SW480 (cell line): ENCODE measurements around the gene ZMIZ1.

ENCODE experiments used
- DNase-seq: peaks from one replicate; pipeline ENCODE4 v3.0.0-alpha.2; 2016; ENCODE audit warnings: low spot score

Gene ZMIZ1

DNA sequence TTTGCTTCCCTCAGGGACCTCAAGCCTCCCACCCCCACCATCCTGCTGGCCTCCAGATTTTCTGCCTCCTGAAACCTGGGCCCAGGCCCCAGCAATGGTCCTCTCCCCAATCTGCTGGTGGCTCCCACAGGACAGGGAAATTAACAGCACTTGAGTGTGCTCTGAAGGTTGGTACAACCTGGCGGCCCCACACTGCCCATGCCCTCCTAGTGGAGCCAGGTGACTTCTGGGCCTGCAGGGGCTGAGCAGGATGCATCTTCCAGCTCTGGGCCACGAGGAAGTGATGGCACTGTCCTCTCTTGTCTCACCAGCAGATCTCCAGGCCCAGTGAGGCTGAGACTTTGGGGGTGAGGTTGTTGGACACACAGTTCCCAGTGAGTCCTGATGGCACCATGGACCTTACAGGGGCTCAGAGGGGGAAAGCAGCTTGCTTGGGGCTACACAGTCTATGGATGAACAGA is 3.6 kb upstream of the ZMIZ1 start:
- DNase-seq, result no peak

DNA sequence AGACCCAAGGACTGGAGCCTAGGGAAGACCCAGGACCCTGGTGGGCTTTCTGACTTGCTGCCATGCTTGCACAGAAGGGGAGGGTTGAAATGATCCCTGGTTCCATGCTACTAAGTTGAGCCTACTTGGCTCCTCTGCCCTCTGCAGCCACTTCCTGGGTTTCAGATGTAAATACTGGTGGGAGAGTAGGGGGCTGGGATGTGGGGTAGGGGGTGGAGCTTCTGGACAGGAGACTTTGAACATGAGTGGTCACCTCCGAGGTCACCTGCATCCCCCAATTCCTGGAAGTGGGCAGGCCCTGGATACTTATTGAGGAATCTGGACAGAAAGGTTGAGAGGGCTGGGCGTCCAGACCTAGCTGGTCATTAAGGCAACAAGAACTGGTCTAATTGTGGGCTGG is 2.9 kb upstream of the ZMIZ1 start:
- DNase-seq, result no peak

DNA sequence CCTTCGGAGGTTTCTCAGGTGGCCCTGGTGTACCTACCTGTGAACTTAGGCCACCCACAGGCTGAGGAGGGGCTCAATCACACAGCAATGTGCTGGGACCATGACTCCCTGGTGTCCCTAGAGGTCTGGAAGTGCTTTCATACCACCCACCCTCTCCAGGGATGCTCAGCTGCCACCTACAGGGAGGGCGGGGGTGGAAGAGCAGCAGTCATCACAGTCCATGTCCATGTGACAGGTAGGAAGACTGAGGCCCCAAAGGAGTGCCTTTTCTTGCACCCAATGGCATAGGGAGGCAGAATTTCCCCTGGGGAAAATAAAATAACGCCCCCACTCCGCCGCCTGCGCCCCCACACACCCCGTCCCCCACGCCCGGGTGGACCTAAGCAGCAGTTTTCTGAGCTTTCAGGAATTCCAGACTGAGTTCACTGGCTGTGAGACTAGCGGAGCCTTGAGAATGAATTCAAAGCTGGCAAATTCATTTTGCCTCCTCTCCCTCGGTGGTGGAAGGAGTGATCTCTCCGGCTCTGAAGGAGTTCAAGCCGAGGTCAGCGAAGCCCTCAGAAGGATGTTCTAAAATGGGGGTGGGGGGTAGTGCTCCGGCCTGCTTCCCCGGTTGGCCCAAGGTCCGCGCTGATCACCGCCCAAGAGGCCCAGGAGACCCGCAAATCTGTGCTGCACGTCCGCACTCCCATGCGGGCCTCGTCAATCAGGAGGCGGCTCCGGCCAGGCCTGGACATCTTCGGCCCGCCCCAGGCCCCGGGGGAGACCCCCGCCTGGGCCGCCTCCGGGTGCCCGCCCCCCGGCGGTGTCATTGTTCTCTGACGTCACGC is 2.1 kb upstream of the ZMIZ1 start:
- DNase-seq, result peak; percentile 74

DNA sequence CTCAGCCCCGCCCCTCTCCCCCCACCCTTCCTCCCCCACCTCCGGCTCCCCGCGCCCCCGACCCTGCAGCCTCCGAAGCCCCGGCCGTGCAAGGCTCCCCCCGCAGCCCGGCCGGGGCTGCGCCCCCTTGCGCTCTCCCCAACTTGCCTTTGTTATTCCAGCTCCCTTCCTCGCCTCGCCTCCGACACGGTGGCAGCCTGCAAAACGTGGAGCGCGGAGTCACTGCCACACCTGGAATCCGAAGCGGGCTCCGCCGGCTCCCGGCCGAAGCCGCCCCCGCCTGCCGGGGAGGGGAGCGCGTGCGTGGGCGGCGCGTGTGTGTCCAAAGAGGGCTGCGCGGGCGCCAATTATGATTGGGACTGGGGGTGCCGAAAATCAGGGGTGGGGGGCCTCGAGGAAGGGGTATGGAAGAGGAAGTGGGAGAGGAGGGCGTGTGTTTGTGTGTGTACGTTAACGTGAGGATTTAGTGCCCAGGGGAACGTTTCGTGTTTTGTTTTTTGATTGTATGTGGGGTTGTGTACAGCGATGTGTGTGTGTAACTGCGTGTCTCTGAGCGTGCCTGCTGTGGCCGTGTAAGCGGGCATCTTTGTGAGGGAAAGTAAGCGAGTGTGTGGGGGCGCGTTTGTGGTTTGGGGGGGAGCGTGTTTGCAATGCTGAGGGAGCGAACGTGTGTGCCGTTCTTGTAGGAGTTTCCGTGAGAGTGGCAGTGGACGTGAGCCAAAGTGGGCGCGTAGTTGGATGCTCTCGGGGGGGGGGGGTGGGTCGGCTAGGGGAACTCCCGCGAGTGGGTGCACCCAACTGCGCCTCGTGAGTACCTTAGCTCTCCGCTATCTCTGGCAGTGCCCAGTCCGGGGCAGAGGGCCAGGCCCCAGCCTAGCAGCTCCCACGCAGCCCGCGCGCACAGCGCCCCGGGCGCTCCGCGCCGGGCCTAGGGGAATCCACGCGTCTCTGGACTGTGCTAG is 1.2 kb upstream of the ZMIZ1 start:
- peak; percentile 76 for DNase-seq

DNA sequence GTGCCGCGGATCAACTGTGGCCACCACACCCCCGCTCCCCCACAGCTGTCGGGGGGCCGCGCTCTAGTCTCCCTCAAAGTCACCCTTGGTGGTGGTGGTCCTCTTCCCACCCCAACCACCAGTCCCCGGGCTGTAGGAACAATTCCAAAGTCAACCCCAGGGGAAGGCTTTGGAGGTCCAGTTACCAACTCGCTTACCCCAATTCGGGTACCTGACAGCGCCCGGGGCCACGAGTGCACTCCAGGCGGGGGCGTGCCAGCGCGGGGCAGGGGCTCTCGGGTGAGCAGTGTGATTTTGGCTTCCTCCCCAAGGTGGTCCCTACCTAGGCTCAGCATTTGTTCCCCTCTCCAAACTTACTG is 584 bp upstream of the ZMIZ1 start:
- peak; percentile 27 for DNase-seq

DNA sequence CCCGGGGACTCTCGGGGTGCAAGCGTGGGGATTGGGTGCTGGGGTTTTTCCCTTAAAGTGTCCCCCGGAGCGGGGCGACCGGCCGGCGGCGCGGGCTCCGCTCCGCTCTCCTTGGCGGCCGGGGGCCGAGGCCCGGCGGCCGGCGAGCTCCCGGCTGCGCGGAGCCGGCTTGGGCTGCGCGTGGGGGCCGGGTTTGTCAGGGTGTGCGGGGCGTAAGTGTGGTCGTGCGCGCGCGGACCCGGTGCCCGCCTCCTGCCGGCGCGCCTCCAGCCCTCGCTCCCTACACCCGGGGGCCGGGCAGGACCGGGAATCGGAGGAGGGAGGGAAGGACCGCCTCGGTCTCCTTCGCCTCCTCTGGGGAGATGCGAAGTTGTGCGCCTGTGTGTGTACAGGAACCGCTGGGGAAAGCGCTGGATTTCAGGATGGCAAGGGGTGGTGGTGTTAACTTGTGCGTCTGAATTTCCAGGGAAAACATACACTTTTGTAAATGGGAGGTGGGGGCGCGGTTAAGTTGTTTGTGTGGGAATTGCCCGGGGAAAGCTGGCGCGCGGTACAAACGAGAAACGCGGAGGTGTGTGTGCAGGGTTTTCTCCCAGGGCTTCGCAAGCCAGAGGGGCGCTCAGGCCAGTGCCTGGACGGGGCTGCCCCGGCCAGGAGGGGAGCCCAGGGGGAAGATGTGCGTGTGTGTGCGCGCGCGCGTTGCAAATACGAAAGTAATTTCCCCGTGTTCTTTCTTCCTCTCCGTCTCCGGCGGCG is 737 bp downstream of the ZMIZ1 start:
- peak; percentile 48 for DNase-seq

DNA sequence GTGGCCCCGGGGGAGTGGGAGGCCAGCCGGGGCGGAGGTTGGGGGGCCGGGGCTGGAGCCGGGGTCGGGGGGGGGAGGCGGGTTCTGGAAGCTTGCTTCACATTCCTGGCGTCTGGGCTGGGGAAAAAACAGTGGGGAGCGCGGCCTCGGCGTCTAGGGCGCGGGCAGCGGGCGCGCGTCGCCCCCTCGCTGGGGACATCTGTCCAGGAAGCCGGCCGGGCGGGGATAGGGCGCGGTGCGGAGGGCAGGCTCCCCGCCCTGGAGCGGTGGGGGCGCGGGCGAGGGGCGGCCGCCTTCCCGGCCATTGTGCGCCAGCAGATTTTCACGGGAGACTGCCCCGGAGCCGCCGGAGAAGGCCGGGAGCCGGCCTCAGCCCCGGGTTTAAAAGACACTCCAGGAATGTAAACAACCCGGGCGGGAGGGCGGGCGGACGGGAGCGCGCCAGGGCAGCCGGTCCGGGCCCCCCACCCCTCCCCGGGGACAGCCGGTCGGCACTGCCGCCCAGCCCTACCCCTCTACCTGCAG is 1.4 kb downstream of the ZMIZ1 start:
- no peak for DNase-seq

DNA sequence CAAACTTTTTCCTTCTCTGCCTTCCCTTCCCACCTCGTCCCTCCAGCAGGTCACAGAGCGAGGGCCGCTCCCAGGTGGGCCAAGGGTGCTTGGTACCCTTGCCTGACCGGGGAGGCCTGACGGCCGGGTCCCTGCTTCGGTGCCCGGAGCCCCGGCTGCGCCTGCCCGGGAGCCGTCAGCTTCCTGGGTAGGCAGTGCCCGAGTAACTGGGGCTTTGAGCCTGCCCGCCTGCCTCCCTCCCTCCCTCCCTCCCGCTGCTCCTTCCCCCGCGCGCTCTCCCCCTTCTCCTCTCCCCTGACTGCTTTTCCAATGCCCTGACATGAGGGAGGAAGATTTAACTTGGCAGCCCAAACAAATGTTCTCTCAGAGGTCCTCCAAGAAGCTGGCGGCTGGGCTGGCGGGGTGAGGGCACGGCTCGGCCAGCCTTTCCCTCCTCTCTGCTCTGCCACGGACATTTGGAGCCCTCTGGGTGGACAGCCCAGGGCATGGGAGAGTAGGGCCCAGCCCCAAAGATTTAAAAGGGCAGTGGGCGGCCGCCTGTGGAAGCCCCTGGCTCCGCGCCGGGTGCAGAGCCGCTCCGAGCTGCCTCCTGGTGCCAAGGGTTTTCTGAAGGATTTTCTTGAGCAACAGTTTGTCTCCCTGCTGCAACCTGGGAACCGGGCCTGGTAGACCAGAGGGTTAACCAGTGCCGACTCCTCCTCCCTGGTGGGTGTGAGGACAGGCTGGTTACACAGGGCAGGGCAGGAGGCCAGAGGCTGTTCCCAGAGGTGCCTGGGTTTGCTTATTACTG is 2.0 kb downstream of the ZMIZ1 start:
- DNase-seq, result peak; percentile 58

DNA sequence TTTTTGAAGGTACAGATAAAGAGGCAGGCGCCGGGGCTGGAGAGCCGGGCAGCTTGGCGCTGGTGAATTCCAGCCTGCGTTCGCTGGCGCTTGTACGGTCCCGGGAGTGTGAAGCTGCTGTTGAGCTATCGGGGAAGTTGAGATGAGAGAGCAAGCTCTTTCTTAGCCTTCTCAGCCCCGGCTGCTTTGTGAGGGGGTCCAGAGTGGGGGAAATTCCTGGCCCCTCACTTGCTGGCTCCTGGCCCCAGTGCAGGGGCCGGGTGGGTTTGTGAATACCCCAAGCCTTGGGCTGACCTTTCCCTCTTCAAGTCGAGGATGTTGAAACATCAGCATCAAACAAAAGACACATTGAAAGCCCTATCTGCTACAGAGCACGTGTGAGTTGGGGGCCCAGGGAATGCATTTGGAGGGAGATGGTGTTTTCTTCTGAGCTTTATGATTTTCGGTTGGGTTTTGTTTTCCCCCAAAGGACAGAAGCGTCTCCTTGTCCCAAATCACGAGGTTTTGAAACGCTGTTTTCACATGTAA is 2.7 kb downstream of the ZMIZ1 start:
- no peak for DNase-seq

DNA sequence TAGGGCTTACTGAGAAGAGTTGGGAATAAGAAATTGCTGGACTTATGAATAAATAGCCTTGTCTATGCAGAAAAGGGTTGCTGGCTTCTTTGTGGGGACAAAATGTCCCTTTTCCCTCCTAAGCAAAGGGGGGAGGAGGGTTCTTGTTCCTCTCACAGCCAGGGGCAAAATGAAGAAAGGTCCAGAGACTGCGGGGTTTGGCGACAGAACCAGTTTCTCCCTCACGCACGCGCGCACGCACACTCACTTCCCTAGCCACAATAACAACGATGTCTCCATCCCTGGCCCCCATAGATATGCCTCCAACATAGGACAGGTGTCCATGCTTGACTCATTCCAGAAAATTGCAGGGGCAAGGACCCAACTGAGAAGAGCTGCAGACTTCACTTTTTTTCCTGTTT is 3.3 kb downstream of the ZMIZ1 start:
- no peak for DNase-seq

DNA sequence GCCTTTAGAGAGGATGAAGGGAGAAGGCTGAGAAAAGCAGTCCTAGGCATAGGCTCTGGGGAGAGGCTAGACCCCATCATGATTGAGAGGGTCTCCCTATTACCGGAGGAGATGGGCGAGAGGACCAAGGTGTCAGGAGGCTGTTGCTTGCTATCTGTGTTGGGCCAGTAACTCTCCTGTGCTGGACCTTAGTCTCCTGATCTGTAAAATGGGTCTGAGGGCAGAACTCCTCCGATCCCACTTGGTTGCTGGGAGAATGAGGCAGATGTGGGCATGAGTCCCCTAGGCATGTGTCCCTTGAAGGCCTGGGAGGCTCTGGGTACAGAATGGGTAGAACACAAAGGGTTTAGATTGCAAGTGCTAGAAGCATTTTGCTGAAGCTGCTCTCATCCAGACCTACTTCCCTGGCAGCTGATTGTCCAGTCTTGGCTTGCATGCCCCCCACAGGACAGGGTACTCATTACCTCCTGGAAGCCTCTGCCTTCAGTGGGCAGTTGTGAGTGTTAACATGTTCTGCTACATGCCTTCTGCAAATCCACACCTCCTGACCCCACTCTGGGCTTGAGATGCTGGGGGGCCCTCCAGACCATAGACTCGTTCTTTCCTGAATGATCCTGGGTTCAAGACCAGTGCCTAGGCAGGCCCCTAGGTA is 4.4 kb downstream of the ZMIZ1 start:
- no peak for DNase-seq

DNA sequence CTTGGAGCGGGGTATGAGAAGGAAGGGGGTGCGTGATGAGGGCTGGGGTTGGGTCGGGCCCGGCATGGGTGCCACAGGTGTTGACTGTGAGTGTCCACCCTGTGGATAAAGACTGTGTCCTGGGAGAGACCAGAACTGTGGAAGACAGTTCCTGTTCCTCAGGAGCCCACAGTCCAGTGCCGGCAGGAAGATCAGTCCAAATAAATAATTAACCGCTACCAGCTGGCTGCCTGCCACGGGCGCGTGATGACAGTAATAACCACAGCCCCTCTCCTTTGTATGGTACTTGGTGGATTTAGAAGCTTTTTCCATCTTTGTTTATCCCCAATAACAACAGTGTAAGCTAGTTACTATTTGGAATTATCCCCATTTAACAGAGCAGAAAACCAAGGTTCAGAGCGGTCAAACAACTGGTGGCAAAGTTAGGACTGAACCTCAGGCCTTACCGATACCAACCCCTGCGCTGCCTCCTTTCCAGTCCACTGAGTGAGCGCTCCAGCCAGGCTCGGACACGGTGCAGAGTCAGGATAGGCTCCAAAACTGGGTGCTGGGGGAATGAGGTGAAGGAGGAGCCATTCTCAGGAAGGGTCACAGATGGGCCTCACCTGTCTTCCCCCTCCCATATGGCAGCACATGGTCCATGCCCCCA is 5.1 kb downstream of the ZMIZ1 start:
- no peak for DNase-seq

DNA sequence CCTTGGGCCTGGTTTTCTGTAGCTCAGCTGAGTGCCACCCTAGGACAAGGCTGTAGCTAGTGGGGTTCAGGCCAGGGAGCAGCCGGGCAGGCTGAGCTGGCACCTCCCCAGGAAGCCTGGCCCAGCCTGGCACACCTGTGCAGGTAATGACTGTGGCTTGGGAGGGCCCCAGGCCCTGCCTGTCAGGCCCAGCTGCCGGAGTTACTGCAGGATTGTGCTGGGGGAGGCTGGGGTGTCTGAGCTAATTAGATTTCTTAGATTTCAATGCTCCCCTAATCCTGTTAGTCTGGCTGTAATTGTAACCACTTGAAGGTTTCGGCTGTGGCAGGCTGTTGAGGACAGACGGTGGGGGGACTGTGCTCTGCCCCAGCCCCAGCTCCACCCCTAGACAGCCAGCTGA is 6.0 kb downstream of the ZMIZ1 start:
- no peak for DNase-seq

DNA sequence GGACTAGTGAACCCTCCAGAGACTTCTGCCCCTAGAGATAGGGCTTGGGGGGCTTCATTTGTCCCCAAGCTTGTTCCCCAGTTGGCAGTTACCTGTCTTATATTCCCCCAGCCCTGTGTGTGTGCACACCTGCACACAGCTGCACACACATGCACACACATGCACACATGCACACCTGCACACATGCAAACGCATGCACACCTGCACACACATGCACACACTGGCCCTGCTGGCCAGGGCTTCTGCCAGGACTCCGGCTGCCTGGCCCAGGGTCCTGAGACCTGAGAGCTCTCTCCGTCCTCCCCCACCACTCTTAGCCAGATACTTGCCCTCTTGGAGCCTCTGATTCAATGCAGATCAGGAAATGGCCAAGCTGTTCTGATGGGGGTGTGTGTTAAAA is 6.7 kb downstream of the ZMIZ1 start:
- DNase-seq, result no peak

DNA sequence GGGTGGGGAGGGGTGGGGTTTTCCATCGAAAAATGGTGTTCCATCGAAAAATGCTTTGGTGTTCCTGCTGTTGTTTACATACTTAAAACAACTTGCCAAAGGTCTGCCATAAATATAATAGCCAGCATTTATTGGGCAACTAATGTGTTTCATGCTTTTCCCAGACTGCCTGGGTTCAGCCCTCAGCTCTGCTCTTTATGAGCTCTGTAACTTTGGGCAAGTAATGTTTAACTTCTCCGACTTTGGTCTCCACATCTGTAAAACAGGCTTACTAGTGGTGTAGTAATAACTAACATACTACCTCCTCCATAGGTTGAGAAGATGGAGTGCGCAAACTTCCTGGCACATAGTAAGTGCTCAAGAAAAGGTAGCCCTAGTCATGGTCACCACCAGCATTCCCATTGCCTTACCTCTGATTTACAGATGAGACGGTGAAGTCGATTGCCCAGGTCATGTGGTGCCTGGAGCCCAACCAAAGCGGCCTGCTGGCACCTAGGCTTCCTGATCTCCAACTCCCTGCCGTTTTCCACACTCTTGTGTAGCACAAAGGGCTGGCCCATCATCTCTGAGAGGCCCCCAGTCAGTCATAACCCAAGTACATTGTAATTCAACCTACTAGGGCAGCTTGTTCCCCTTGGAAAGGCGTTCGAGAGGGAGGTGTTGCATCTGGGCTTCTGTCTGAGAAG is 8.9 kb downstream of the ZMIZ1 start:
- DNase-seq, result no peak

DNA sequence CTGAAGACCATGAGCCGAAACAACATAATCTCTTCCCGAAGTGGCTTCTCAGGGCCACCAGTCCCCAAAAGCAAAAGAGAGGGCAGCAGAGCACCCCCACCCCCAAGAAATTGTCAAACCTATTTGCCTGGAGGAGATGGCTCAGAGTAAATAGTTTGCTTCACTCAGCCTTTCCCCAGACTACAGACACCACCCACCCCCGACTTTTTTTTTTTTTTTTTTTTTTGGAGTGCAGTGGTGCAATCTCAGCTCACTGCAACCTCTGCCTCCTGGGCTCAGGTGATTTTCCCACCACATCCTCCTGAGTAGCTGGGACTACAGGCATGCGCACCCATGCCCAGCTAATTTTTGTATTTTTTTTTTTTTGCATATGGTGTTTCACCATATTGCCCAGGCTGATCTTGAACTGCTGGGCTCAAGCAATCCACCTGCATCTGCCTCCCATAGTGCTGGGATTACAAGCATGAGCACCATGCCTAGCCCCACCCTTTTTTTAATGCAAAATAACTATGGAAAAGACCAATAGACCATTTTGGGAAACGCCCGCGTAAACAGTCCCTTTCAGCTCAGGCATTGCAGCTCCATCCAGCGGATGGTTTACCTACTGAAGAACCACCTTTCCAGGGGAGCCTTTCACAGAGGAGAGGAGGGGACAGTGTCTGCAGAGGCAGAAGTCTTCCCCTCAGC is 9.7 kb downstream of the ZMIZ1 start:
- no peak for DNase-seq

DNA sequence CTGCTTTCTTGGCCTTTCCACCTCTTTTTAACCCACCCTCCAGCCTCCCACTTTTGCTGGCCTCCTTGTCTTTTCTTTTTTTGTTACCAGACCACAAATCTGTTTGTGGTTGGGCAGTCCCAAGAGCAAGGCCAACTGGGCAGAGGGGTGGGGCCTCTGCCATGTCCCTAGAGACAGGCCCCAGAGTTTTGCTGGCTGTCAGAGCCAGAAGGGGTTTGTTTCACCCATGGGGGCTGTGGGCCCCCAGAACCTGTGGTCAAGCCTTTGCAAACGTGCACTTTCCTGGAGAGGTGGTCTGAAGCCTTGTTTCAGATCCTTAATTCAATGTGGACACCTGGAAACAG is 10.3 kb downstream of the ZMIZ1 start:
- no peak for DNase-seq

DNA sequence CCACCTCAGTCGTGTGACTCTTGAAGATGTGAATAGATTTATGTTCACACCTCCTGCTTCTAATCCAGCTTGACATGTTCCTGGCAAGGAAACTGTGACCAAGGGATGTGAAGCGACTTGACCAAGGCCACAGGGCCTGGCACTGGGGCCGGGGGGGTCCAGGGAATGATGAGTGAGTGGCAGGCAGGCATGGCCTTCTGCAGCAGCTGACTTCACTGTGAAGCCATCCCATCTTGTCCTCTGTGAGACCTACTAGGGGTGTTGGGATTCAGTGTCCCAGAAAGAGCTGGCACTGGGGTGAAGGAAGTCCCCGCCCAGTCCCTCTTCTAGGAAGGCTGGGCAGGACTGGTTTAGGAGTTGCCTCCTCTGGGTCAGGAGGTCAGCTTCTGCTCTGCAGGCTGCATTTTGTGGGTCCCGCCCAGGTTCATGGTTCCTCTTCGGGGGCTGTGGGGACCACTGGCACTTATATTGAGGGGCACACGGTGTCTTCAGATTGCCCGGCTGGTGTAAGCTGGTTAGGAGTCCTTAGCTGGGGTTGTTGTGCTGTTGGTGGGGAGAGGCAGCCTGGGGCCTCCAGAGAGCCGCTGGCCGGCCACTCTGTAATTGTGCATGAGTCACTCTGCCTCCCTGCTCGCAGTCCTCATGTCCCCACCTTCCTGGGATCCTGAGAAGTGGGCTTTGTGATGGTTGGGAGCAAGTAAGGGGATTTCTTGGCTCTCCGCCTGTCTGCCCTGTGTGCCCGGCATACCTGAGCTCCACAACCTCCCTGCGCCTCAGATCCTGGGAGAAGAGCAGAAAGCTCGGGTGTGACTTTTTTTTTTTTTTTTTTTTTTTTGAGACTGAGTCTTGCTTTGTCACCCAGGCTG is 11.0 kb downstream of the ZMIZ1 start:
- peak; percentile 37 for DNase-seq
